HCT116 (cell line): ENCODE measurements around the gene ZMYM2.
A peak's percentile ranks its signal among the peaks of the same experiment; 100 is the strongest.

Experiments used
- CTCF ChIP-seq, 3 experiments: fragments of 200-600 bp in 1 of 3; sonication (generic) in 1 of 3; IDR thresholded peaks in 2 of 3; conservative IDR thresholded peaks in 1 of 3; 2 replicates each; pipeline ENCODE4 v1.5.1; 2012 to 2017; ENCODE audit warnings: low read depth in 2 of 3, low read length in 2 of 3, antibody characterized with exemption in 1 of 3, borderline replicate concordance in 1 of 3, control low read depth in 1 of 3, mild to moderate bottlenecking in 1 of 3, mixed read lengths in 1 of 3, mixed run types in 1 of 3, moderate library complexity in 1 of 3; ENCODE audit not compliant: insufficient read depth in 1 of 3
- EGR1 ChIP-seq: IDR thresholded peaks from 2 replicates; pipeline ENCODE4 v1.6.1; 2012; ENCODE audit warnings: low read depth

- TF ChIP-seq CTCF (IDR thresholded peaks at IDR 0.05 in 2 of 3, conservative IDR thresholded peaks at IDR 0.05 in 1 of 3; ENCODE audit: borderline replicate concordance in 1 of 3, insufficient read depth in 1 of 3, low read depth in 2 of 3, low read length in 2 of 3) (peak; percentile 73 to 91 (median 83); a peak in 5 of 6 replicates), EGR1 (no peak)
These were observed 1.5 kb downstream of the ZMYM2 start for GRCh38 chr13:19959831-19960652.
